C4-2B (cell line): ENCODE results near the gene NRN1L.

Experiments
- CTCF ChIP-seq: fragments of 450-650 bp; conservative IDR thresholded peaks from 2 replicates; pipeline ENCODE4 v1.5.1; 2017; ENCODE audit warnings: mild to moderate bottlenecking
- ZFX ChIP-seq: fragments of 450-650 bp; IDR thresholded peaks from 2 replicates; pipeline ENCODE4 v1.6.1; 2017

DNA sequence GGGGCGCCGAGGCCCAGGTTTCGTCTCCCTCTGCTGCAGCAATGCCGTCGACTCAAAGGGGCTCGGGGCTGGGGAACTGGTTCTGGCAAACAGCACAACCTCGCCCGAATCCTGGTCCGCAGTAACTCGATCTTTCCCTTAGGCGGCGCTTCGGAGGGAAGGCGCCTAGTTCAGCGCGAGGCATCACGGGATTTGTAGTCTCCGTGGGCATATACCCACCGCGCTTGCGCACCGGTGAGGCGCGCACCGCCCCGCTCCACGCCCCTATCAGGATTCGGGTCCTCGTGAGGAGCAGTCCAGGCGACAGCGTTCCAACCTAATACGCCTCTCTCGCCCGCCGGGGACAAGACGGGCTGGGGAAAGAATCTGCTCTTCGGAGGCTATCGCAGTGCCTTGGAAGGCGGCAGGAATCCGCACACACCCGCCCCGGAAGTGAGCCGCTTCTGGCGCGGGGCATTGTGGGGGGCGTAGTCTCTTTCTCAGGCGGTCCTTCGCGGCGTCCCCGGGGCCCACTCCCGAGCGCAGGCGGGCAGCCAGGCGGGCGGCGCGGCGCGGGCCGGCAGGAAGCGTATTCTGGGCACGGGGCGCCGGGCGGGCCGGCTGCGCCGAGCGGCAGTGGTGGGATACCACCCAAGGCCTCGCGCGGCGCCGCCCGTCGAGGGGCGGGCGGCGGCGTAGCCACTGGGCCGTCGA is 42.7 kb upstream of the NRN1L start, which contains the start of gene THAP11:
- TF ChIP-seq CTCF (peak; percentile 91), ZFX (peak; percentile 97)
